Activated T-cell treated with anti-CD3 and anti-CD28 coated beads, Interleukin-2, amount 50 U/mL, for 24 hours (primary cell): ENCODE measurements around the gene DENND10.
"Not testable (repeated sequence)": the region's sequence is repeated elsewhere in the genome, so short reads cannot be mapped to it uniquely, and the experiment has no call there.

ENCODE experiments used
- DNase-seq: peaks from one replicate; pipeline ENCODE4 v3.0.0-alpha.2; 2020
- H3K27ac Mint-ChIP-seq: 2 replicates; pipeline ENCODE4 v1.8.0; 2020; ENCODE audit warnings: mild to moderate bottlenecking, mixed read lengths
- H3K27me3 Mint-ChIP-seq: 2 replicates; pipeline ENCODE4 v1.8.0; 2020; ENCODE audit warnings: mixed read lengths
- H3K36me3 Mint-ChIP-seq: 2 replicates; pipeline ENCODE4 v1.8.0; 2020; ENCODE audit warnings: low read depth, mixed read lengths
- H3K4me1 Mint-ChIP-seq: 2 replicates; pipeline ENCODE4 v1.8.0; 2020; ENCODE audit warnings: low read depth, mixed read lengths
- H3K4me3 Mint-ChIP-seq: 2 replicates; pipeline ENCODE4 v1.8.0; 2020; ENCODE audit warnings: mild to moderate bottlenecking, moderate library complexity, mixed read lengths
- H3K9me3 Mint-ChIP-seq: 2 replicates; pipeline ENCODE4 v1.8.0; 2020; ENCODE audit warnings: mixed read lengths

DENND10 gene

GRCh38 chr10:119133949-119134348 is 30.0 kb downstream of the DENND10 start:
- no peak for DNase-seq
- peaks cover 70% of the 10 kb centered on the region for H3K4me1 Mint-ChIP-seq
- peaks cover 79% of the 10 kb centered on the region for H3K36me3 Mint-ChIP-seq
- peak overlapping the region; percentile 97 for H3K27ac Mint-ChIP-seq
- no peak overlapping the region for H3K4me3 Mint-ChIP-seq
- H3K9me3 Mint-ChIP-seq, result no peaks in the 10 kb centered on the region
- H3K27me3 Mint-ChIP-seq, result no peaks in the 10 kb centered on the region

DNA sequence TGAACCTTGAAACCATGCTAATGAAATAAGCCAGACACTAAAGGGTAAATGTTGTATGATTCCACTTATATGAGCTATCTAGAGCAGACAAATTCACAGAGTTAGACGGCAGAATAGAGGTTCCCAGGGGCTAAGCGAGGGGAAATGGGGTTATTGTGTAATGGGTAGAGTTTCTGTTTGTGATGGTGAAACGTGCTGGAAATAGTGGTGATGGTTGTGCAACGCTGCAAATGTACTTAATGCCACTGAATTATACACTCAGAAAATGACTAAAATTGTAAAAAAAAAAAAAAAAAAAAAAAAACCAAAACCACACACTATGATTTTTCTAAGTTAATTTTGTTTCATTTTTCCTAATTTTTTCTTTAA is 31.6 kb downstream of the DENND10 start:
- Mint-ChIP-seq H3K27me3 (no peaks in the 10 kb centered on the region), H3K27ac (peak overlapping the region; percentile 97), H3K9me3 (no peaks in the 10 kb centered on the region), H3K4me3 (peak overlapping the region; percentile 1), H3K4me1 (peaks cover 61% of the 10 kb centered on the region), H3K36me3 (peaks cover 80% of the 10 kb centered on the region)
- no peak for DNase-seq

- H3K27ac Mint-ChIP-seq, result peak overlapping the region; percentile 97
- peaks cover 55% of the 10 kb centered on the region for H3K4me1 Mint-ChIP-seq
- H3K9me3 Mint-ChIP-seq, result no peaks in the 10 kb centered on the region
- no peak overlapping the region for H3K4me3 Mint-ChIP-seq
- H3K27me3 Mint-ChIP-seq, result no peaks in the 10 kb centered on the region
- H3K36me3 Mint-ChIP-seq, result peaks cover 80% of the 10 kb centered on the region
- DNase-seq, result no peak
Observed at GRCh38 chr10:119136084-119136483, 32.2 kb downstream of the DENND10 start.

DNA sequence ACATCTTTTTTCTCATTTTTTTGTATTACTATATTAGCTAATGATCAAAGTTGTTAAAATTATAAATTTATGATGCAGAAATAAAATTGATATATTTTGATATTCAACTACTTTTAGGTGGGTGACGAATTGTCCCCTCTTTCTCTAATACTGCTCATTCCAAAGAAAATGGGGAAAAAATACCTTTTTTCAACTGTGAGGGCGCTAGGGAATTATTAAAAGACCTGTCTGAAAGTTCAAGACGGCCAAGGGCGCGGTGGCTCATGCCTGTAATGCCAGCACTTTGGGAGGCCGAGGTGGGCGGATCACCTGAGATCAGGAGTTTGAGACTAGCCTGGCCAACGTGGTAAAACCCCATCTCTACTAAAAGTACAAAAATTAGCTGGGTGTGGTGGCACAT is 34.0 kb downstream of the DENND10 start:
- H3K27ac Mint-ChIP-seq, result peak overlapping the region; percentile 66

GRCh38 chr10:119138346-119139306 is 34.7 kb downstream of the DENND10 start:
- Mint-ChIP-seq H3K36me3 (peaks cover 80% of the 10 kb centered on the region), H3K27me3 (no peaks in the 10 kb centered on the region), H3K27ac (peak overlapping the region; percentile 71), H3K4me3 (no peak overlapping the region), H3K4me1 (peaks cover 32% of the 10 kb centered on the region), H3K9me3 (no peaks in the 10 kb centered on the region)
- no peak for DNase-seq

More for the DNA sequence above, 34.0 kb downstream of the DENND10 start:
- H3K9me3 Mint-ChIP-seq, H3K27me3 Mint-ChIP-seq, DNase-seq, H3K4me3 Mint-ChIP-seq: not testable (repeated sequence)
- H3K36me3 Mint-ChIP-seq, result peaks cover 80% of the 10 kb centered on the region
- H3K4me1 Mint-ChIP-seq, result peaks cover 39% of the 10 kb centered on the region

GRCh38 chr10:119139464-119140067 is 35.7 kb downstream of the DENND10 start:
- Mint-ChIP-seq H3K27ac (peak overlapping the region; percentile 71), H3K36me3 (peaks cover 75% of the 10 kb centered on the region), H3K4me1 (peaks cover 23% of the 10 kb centered on the region), H3K27me3 (no peaks in the 10 kb centered on the region), H3K9me3 (no peaks in the 10 kb centered on the region), H3K4me3 (no peak overlapping the region)
- peak; percentile 61 for DNase-seq

- Mint-ChIP-seq H3K9me3 (no peaks in the 10 kb centered on the region), H3K36me3 (peaks cover 71% of the 10 kb centered on the region), H3K27me3 (no peaks in the 10 kb centered on the region), H3K4me1 (peaks cover 16% of the 10 kb centered on the region), H3K27ac (peak overlapping the region; percentile 37), H3K4me3 (no peak overlapping the region)
- no peak for DNase-seq
Observed at GRCh38 chr10:119140603-119141245, 36.8 kb downstream of the DENND10 start.

- DNase-seq, result no peak
- Mint-ChIP-seq H3K4me3 (no peak overlapping the region), H3K36me3 (peaks cover 84% of the 10 kb centered on the region), H3K27ac (no peak overlapping the region), H3K27me3 (no peaks in the 10 kb centered on the region), H3K4me1 (peaks cover 6% of the 10 kb centered on the region), H3K9me3 (no peaks in the 10 kb centered on the region)
Observed at GRCh38 chr10:119143657-119144056, 39.7 kb downstream of the DENND10 start.

DNA sequence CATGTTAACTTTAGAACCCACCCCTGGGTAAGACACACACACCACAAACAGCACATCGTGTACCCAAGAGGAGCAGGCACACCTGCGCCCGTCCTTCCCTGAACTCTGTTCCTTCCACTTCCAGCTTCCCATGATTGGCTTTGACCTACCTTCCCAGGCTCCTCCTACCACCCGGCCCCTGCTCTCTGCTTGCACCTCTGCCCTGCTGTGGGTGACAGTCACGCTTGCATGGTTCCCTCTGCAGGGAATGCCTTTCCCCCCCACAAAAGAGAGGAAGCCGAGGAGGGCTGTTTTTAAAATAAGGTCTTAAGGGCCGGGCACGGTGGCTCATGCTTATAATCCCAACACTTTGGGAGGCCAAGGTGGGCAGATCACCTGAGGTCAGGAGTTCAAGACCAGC is 45.2 kb downstream of the DENND10 start:
- no peak for DNase-seq
- H3K4me1 Mint-ChIP-seq, result no peaks in the 10 kb centered on the region
- no peaks in the 10 kb centered on the region for H3K27me3 Mint-ChIP-seq
- H3K4me3 Mint-ChIP-seq, result no peak overlapping the region
- H3K9me3 Mint-ChIP-seq, result no peaks in the 10 kb centered on the region
- no peak overlapping the region for H3K27ac Mint-ChIP-seq
- peaks cover 85% of the 10 kb centered on the region for H3K36me3 Mint-ChIP-seq

DNA sequence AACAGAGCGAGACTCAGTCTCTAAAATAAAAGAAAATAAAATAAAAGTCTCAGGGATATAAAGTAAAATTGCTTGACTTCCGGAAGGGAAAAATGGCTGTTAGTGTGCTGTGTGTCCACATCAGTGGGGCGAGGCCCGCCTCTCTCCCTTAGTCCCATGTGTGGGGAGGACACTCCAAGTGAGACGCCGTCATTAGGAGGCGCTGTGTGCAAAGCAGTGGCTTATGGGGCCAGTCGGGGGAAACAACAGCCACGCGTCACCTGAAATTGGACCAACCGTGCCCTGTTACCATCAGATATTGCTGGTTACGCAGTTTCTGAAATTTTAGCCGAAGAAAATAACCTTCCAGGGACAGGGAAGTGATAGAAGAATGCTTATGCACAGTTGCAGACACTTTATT is 45.8 kb downstream of the DENND10 start:
- no peak overlapping the region for H3K27ac Mint-ChIP-seq

DNA sequence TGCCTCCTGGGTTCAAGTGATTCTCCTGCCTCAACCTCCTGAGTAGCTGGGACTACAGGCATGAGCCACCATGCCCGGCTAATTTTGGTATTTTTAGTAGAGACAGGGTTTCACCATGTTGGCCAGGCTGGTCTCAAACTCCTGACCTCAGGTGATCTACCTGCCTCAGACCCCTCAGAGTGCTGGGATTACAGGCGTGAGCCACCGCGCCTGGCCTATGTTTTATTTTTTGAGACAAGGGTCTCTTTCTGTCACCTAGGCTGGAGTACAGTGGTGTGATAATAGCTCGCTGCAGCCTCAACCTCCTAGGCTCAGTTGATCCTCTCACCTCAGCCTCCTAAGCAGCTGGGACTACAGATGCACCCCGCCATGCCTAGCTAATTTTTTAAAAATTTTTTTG is 47.7 kb downstream of the DENND10 start:
- H3K36me3 Mint-ChIP-seq, result peaks cover 96% of the 10 kb centered on the region
- not testable (repeated sequence) for H3K27ac Mint-ChIP-seq, H3K9me3 Mint-ChIP-seq, H3K4me3 Mint-ChIP-seq, H3K27me3 Mint-ChIP-seq, DNase-seq, H3K4me1 Mint-ChIP-seq

More for the DNA sequence above, 45.8 kb downstream of the DENND10 start:
- no peak for DNase-seq
- Mint-ChIP-seq H3K27me3 (no peaks in the 10 kb centered on the region), H3K36me3 (peaks cover 91% of the 10 kb centered on the region), H3K4me3 (no peak overlapping the region), H3K4me1 (no peaks in the 10 kb centered on the region), H3K9me3 (no peaks in the 10 kb centered on the region)

DNA sequence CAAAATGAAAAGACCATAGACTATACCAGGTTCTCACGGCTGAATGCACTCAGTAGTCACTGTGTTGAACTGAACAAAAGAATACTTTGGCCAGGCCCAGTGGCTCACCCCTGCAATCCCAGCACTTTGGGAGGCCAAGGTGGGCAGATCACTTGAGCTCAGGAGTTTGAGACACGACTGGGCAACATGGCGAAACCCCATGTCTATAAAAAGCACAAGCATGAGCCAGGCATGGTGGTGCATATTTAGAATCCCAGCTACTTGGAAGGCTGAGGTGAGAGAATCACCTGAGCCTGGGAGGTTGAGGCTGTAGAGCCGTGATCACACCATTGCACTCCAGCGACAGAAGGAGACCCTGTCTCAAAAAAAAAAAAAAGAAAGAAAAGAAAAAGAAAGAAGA is 49.1 kb downstream of the DENND10 start:
- DNase-seq, result no peak
- Mint-ChIP-seq H3K4me1 (no peaks in the 10 kb centered on the region), H3K9me3 (no peaks in the 10 kb centered on the region), H3K27me3 (no peaks in the 10 kb centered on the region), H3K27ac (no peak overlapping the region), H3K36me3 (peaks cover 95% of the 10 kb centered on the region), H3K4me3 (no peak overlapping the region)

DNA sequence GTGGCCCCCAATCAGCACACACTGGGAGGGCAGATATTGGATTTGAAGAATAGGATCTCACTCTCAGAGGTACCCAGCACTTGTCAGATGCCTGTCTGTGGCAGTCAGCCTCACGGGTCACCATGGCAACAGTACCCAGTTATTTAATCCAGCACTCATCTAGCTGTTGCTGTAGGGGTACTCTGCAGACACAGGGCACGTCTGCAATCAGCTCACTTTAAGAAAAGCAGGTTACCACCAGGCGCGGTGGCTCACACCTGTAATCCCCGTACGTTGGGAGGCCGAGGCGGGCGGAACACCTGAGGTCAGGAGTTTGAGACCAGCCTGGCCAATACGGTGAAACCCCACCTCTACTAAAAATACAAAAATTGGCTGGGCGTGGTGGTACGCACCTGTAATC is 49.7 kb downstream of the DENND10 start:
- Mint-ChIP-seq H3K27ac (no peak overlapping the region), H3K4me3 (no peak overlapping the region), H3K4me1 (no peaks in the 10 kb centered on the region), H3K27me3 (no peaks in the 10 kb centered on the region), H3K9me3 (no peaks in the 10 kb centered on the region), H3K36me3 (peaks cover 96% of the 10 kb centered on the region)
- DNase-seq, result no peak

- peaks cover 97% of the 10 kb centered on the region for H3K36me3 Mint-ChIP-seq
- no peaks in the 10 kb centered on the region for H3K9me3 Mint-ChIP-seq
- peak overlapping the region; percentile 18 for H3K27ac Mint-ChIP-seq
- H3K27me3 Mint-ChIP-seq, result no peaks in the 10 kb centered on the region
- H3K4me1 Mint-ChIP-seq, result peaks cover 22% of the 10 kb centered on the region
- DNase-seq, result no peak
- no peak overlapping the region for H3K4me3 Mint-ChIP-seq
Observed at GRCh38 chr10:119159332-119159731, 55.4 kb downstream of the DENND10 start.
